ENCODE data around the gene NACC1.

- no peak for TF ChIP-seq CTCF (conservative IDR thresholded peaks at IDR 0.05; ENCODE audit: low read length)
- no peak for TF ChIP-seq EZH2phosphoT487 (IDR thresholded peaks at IDR 0.05; ENCODE audit: borderline replicate concordance)
These were observed 16.6 kb downstream of the NACC1 start for GRCh38 chr19:13134626-13135025.

Measured in Loucy (cell line).